ENCODE data around the gene TARDBP.
"Not testable (repeated sequence)": the region's sequence is repeated elsewhere in the genome, so short reads cannot be mapped to it uniquely, and the experiment has no call there.

Gene TARDBP

GRCh38 chr1:11058595-11059154 is 46.2 kb downstream of the TARDBP start:
- no peak for DNase-seq
- Histone ChIP-seq H3K27me3 (replicated peaks) (no peaks in the 10 kb centered on the region), H3K27ac (no peak overlapping the region), H3K36me3 (replicated peaks) (peaks cover 33% of the 10 kb centered on the region), H3K4me3 (ENCODE audit: low read depth, low read length) (peak overlapping the region; percentile 88)
- in situ Hi-C loops (cut with HindIII; ENCODE audit: low pct_ligation_motif_present, low sequenced_read_pairs): no loop called here
- TF ChIP-seq, protein P1, sequence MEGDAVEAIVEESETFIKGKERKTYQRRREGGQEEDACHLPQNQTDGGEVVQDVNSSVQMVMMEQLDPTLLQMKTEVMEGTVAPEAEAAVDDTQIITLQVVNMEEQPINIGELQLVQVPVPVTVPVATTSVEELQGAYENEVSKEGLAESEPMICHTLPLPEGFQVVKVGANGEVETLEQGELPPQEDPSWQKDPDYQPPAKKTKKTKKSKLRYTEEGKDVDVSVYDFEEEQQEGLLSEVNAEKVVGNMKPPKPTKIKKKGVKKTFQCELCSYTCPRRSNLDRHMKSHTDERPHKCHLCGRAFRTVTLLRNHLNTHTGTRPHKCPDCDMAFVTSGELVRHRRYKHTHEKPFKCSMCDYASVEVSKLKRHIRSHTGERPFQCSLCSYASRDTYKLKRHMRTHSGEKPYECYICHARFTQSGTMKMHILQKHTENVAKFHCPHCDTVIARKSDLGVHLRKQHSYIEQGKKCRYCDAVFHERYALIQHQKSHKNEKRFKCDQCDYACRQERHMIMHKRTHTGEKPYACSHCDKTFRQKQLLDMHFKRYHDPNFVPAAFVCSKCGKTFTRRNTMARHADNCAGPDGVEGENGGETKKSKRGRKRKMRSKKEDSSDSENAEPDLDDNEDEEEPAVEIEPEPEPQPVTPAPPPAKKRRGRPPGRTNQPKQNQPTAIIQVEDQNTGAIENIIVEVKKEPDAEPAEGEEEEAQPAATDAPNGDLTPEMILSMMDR (IDR thresholded peaks at IDR 0.05; ENCODE audit: low read depth, low read length, missing control alignments): no peak

- in situ Hi-C loops (cut with HindIII; ENCODE audit: low pct_ligation_motif_present, low sequenced_read_pairs): no loop called here
- Histone ChIP-seq H3K36me3 (replicated peaks) (peaks cover 29% of the 10 kb centered on the region), H3K27ac (peak overlapping the region; percentile 40), H3K4me3 (ENCODE audit: low read depth, low read length) (peak overlapping the region; percentile 88), H3K27me3 (replicated peaks) (no peaks in the 10 kb centered on the region)
- no peak for DNase-seq
- TF ChIP-seq, protein P1 (IDR thresholded peaks at IDR 0.05; ENCODE audit: low read depth, low read length, missing control alignments): no peak
Measured at GRCh38 chr1:11059155-11059967, 46.9 kb downstream of the TARDBP start.

DNA sequence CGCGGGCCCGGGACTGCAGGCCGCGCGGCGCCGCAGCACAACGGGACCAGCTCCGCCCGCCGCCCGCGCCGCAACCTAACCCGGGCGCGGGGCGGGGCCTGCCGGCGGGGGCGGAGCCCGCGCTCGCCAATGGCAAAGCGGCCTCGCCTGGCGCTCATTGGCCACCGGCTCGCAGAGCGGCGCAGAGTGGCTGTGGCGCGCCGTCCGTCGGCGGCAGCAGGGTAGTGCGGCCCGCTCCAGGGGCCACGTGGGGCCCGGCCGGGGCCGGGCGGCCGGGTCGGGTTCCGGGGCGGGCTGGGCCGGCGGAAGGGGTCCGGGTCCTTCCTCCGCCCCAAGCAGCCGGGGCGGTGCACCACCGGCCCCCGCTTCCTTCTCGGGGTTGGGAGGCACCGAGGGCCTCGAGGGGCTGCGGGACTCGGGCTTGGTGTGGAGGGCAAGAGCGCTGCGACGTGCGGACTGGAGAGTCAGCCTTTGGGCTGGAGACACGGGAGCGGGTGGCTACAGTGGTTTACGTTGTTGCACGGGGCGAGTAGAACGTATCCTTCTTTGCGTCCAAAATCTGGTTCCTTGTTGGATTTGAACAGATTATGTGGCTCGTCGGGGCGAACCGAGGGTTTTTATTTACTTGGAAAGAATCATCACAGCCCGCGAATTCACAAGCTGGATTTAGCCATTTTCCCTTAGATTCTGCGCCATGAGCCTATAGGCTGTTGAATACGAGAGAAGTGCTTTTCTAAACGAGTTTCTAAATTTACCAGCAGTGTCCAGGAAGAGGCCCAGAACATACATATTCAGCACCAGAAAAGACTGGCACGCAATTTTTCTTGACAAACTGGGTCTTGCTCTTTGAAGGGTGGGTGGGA is 47.7 kb downstream of the TARDBP start, which contains the start of gene SRM:
Gene SRM (minus strand): TSS at position 51 of the 863 bp plus-strand sequence. CDS start 75 bp downstream, outside the sequence.
- DNase-seq: peak; percentile 78
- in situ Hi-C loops (cut with HindIII; ENCODE audit: low pct_ligation_motif_present, low sequenced_read_pairs): no loop called here
- Histone ChIP-seq H3K27me3 (replicated peaks) (no peaks in the 10 kb centered on the region), H3K27ac (peak within 1 kb of the TSS; percentile 50), H3K4me3 (ENCODE audit: low read depth, low read length) (peak within 1 kb of the TSS; percentile 88), H3K36me3 (replicated peaks) (peaks cover 30% of the 10 kb centered on the region)
- TF ChIP-seq, protein P1 (IDR thresholded peaks at IDR 0.05; ENCODE audit: low read depth, low read length, missing control alignments): peak; percentile 33

DNA sequence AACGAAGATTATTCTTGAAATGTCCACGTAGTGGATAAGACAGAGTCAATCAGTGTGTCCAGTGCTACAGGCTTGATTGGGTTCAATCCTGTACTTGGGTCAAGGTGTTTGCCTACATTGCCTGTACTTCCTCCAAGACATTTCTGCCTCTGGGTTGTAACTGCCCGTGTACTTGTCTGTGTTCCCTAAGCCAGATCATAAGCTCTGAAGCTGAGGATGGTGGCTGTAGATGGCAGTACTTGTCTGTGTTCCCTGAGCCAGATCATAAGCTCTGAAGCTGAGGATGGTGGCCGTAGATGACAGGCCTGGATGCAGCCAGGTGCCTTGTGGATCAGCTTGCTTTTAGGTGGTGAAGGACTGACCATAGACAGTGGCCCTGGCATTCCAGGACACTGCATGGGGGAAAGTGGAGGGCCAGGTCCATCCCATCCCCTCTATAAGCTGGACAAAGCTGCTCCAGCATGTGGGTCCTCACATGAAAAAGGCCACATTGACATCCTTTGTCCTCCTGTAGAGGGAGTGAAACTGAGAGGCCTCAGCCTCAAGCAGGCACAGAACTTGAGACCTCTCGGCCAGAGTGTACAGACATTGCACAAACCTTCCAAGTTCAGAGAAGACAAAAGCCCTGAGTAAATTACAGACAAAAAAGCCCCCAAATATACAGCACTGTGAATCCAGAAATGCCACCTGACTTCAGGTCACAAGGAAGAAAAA is 49.4 kb downstream of the TARDBP start:
- TF ChIP-seq, protein P1 (IDR thresholded peaks at IDR 0.05; ENCODE audit: low read depth, low read length, missing control alignments): no peak
- Histone ChIP-seq H3K27me3 (replicated peaks) (no peaks in the 10 kb centered on the region), H3K27ac (no peak overlapping the region), H3K36me3 (replicated peaks) (peaks cover 26% of the 10 kb centered on the region), H3K4me3 (ENCODE audit: low read depth, low read length) (no peak overlapping the region)
- no peak for DNase-seq
- in situ Hi-C loops (cut with HindIII; ENCODE audit: low pct_ligation_motif_present, low sequenced_read_pairs): no loop called here

GRCh38 chr1:11062965-11063401 is 50.5 kb downstream of the TARDBP start:
- no peak overlapping the region for H3K27ac ChIP-seq
- in situ Hi-C loops (cut with HindIII; ENCODE audit: low pct_ligation_motif_present, low sequenced_read_pairs): no loop called here
- DNase-seq: no peak

GRCh38 chr1:11063937-11064537 is 51.6 kb downstream of the TARDBP start:
- H3K27ac ChIP-seq; H3K4me3 ChIP-seq (ENCODE audit: low read depth, low read length); DNase-seq; in situ Hi-C loops (cut with HindIII; ENCODE audit: low pct_ligation_motif_present, low sequenced_read_pairs); H3K27me3 ChIP-seq (replicated peaks): not testable (repeated sequence)
- H3K36me3 ChIP-seq (replicated peaks): peaks cover 36% of the 10 kb centered on the region

More at GRCh38 chr1:11062965-11063401, 50.5 kb downstream of the TARDBP start:
- TF ChIP-seq, protein P1 (IDR thresholded peaks at IDR 0.05; ENCODE audit: low read depth, low read length, missing control alignments): no peak
- Histone ChIP-seq H3K27me3 (replicated peaks) (no peaks in the 10 kb centered on the region), H3K4me3 (ENCODE audit: low read depth, low read length) (no peak overlapping the region), H3K36me3 (replicated peaks) (peaks cover 29% of the 10 kb centered on the region)

Data from brain microvascular endothelial cell (primary cell).